ENCODE measurements around the gene KCNMB1. TPM values are rescaled to one million over a fixed set of nuclear protein-coding genes. Genes with fewer than 3 reads are reported as not detected.

KCNMB1 gene, protein sequence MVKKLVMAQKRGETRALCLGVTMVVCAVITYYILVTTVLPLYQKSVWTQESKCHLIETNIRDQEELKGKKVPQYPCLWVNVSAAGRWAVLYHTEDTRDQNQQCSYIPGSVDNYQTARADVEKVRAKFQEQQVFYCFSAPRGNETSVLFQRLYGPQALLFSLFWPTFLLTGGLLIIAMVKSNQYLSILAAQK
- 2.5 TPM for total RNA-seq
- long read RNA-seq, full-length matches to known transcripts: 9 of 17 reads
- long read RNA-seq, partial matches to known transcripts: 0 of 17 reads
- long read RNA-seq, other reads (novel, unspliced or antisense): 8 of 17 reads

GRCh38 chr5:170388818-170389549, at the start of gene KCNMB1:
TSS of gene KCNMB1 (minus strand) at chr5:170389367. CDS start at chr5:170385447, 3,920 bp downstream.
- Histone ChIP-seq H3K36me3 (no peaks in the 10 kb centered on the region), H3K9me3 (no peaks in the 10 kb centered on the region), H3K4me1 (peaks cover 20% of the 10 kb centered on the region), H3K27ac (peak within 1 kb of the TSS; percentile 21), H3K27me3 (ENCODE audit: low read depth) (no peaks in the 10 kb centered on the region), H3K4me3 (peak within 1 kb of the TSS; percentile 40)
- TF ChIP-seq, protein P1, sequence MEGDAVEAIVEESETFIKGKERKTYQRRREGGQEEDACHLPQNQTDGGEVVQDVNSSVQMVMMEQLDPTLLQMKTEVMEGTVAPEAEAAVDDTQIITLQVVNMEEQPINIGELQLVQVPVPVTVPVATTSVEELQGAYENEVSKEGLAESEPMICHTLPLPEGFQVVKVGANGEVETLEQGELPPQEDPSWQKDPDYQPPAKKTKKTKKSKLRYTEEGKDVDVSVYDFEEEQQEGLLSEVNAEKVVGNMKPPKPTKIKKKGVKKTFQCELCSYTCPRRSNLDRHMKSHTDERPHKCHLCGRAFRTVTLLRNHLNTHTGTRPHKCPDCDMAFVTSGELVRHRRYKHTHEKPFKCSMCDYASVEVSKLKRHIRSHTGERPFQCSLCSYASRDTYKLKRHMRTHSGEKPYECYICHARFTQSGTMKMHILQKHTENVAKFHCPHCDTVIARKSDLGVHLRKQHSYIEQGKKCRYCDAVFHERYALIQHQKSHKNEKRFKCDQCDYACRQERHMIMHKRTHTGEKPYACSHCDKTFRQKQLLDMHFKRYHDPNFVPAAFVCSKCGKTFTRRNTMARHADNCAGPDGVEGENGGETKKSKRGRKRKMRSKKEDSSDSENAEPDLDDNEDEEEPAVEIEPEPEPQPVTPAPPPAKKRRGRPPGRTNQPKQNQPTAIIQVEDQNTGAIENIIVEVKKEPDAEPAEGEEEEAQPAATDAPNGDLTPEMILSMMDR (IDR thresholded peaks at IDR 0.05): no peak
- intact Hi-C loops (cut with DNase I): no loop called here
- DNase-seq: no peak
- ATAC-seq: peak; percentile 25 to 28

- Histone ChIP-seq H3K27ac (no peak overlapping the region), H3K27me3 (ENCODE audit: low read depth) (no peaks in the 10 kb centered on the region), H3K9me3 (no peaks in the 10 kb centered on the region), H3K4me3 (no peak overlapping the region), H3K4me1 (no peaks in the 10 kb centered on the region), H3K36me3 (no peaks in the 10 kb centered on the region)
- no peak for DNase-seq
- TF ChIP-seq, protein P1 (IDR thresholded peaks at IDR 0.05): no peak
- intact Hi-C loops (cut with DNase I): loop anchor here (10.0 kb wide), 1 partner anchor 196 kb away; no protein-coding TSS in a partner anchor
- no peak for ATAC-seq
Measured at GRCh38 chr5:170438581-170438980, 49.4 kb upstream of the KCNMB1 start.

- intact Hi-C loops (cut with DNase I): loop anchor here (10.0 kb wide), 1 partner anchor 197 kb away; no protein-coding TSS in a partner anchor
- no peaks in the 10 kb centered on the region for H3K4me1 ChIP-seq
- TF ChIP-seq, protein P1 (IDR thresholded peaks at IDR 0.05): no peak
- ATAC-seq (no peak), DNase-seq (no peak)
- no peaks in the 10 kb centered on the region for H3K27me3 ChIP-seq (ENCODE audit: low read depth)
- H3K9me3 ChIP-seq: no peaks in the 10 kb centered on the region
- no peak overlapping the region for H3K4me3 ChIP-seq
- H3K27ac ChIP-seq: no peak overlapping the region
- H3K36me3 ChIP-seq: no peaks in the 10 kb centered on the region
Measured at GRCh38 chr5:170437621-170438375, 48.6 kb upstream of the KCNMB1 start.

DNA sequence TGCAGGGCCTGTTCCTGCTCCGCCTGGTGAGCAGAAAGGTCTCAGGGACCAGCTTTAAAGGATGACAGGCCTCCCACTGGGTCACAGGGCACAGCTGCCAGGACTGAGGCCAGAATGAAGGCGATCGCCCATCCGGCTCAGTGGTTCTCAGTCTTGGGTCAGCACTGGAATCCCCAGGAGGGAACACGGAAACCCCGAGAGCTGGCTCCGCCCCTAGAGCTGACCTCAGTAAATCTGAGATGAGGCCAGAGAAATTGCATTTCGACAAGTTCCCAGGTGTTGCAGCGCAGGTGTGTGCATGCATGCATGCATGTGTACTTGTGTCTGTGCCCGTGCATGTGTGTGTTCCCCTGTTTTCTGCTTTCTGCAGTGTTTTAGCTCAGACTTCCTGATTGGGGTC, 47.2 kb upstream of the KCNMB1 start:
- no peak overlapping the region for H3K27ac ChIP-seq
- H3K9me3 ChIP-seq: no peaks in the 10 kb centered on the region
- no peak overlapping the region for H3K4me3 ChIP-seq
- no peaks in the 10 kb centered on the region for H3K27me3 ChIP-seq (ENCODE audit: low read depth)
- H3K4me1 ChIP-seq: no peaks in the 10 kb centered on the region
- ATAC-seq: no peak
- TF ChIP-seq, protein P1 (IDR thresholded peaks at IDR 0.05): no peak
- H3K36me3 ChIP-seq: no peaks in the 10 kb centered on the region
- intact Hi-C loops (cut with DNase I): loop anchor here (10.0 kb wide), 1 partner anchor 198 kb away; no protein-coding TSS in a partner anchor
- DNase-seq: no peak

GRCh38 chr5:170434966-170435605, 45.9 kb upstream of the KCNMB1 start:
- H3K36me3 ChIP-seq: no peaks in the 10 kb centered on the region
- DNase-seq (peak; percentile 73), ATAC-seq (peak; percentile 88 to 89)
- no peaks in the 10 kb centered on the region for H3K9me3 ChIP-seq
- intact Hi-C loops (cut with DNase I): loop anchor here (10.0 kb wide), 1 partner anchor 200 kb away; no protein-coding TSS in a partner anchor
- no peaks in the 10 kb centered on the region for H3K4me1 ChIP-seq
- no peak overlapping the region for H3K4me3 ChIP-seq
- no peaks in the 10 kb centered on the region for H3K27me3 ChIP-seq (ENCODE audit: low read depth)
- TF ChIP-seq, protein P1 (IDR thresholded peaks at IDR 0.05): peak; percentile 99
- no peak overlapping the region for H3K27ac ChIP-seq
